ENCODE results near the gene HTRA1.

- no peak for TF ChIP-seq POLR2AphosphoS5 (IDR thresholded peaks at IDR 0.05)
- no peak for TF ChIP-seq CTCF (IDR thresholded peaks at IDR 0.05)
Observed at GRCh38 chr10:122422266-122422989, 38.9 kb upstream of the HTRA1 start.

All from sigmoid colon (tissue), 4 donors.